Pancreas (tissue), 10 donors: Measurements from ENCODE around the gene BANK1. TPM values are rescaled to one million over a fixed set of nuclear protein-coding genes. Genes with fewer than 3 reads are reported as not detected.

Source experiments
- ATAC-seq, 4 donors: fragments of 200-7000 bp; cut with Tn5 transposase; one replicate each; pipeline versions ENCODE4 v1.8.0 to v1.9.1; 2020; ENCODE audit warnings: mild to moderate bottlenecking in 4 of 4, moderate library complexity in 4 of 4
- DNase-seq, 6 donors: peaks; one replicate each; pipeline ENCODE4 v3.0.0-alpha.2; 2020
- FAIRE-seq: peaks from 2 replicates; lab custom pipeline; 2012; peaks lifted over from hg19 to GRCh38; lab: Jason Lieb, UNC
- H3K27ac ChIP-seq, 4 donors: fragments of 200-600 bp; sonication (generic); 1 replicate in 3 of 4; 2 replicates in 1 of 4; pipeline versions ENCODE4 v1.5.0 to v1.8.0; 2020
- H3K27me3 ChIP-seq, 4 donors: fragments of 200-600 bp; one replicate each; pipeline ENCODE4 v1.8.0; 2021
- H3K36me3 ChIP-seq, 3 donors: fragments of 200-600 bp; sonication (generic) in 1 of 3; one replicate each; pipeline versions ENCODE4 v1.5.0 to v1.8.0; 2020 to 2021
- H3K4me1 ChIP-seq, 3 donors: fragments of 200-600 bp; one replicate each; pipeline ENCODE4 v1.8.0; 2021
- H3K4me3 ChIP-seq, 4 donors: fragments of 200-600 bp; sonication (generic) in 2 of 4; one replicate each; pipeline versions ENCODE4 v1.5.0 to v1.8.0; 2020 to 2021
- H3K9me3 ChIP-seq, 4 donors: fragments of 200-600 bp; one replicate each; pipeline ENCODE4 v1.8.0; 2021
- CTCF ChIP-seq, 4 donors: fragments of 200-600 bp; sonication (generic) in 3 of 4; IDR thresholded peaks; one replicate each; pipeline versions ENCODE4 v1.5.0 to v1.8.0; 2021; ENCODE audit warnings: antibody characterized with exemption in 4 of 4
- WGBS, 2 donors: extraction: QIAGEN DNeasy Blood & Tissue Kit; methylation state at CpG; one replicate each; pipeline ENCODE4 v1.1.7; 2013; 5-methylcytosine and 5-hydroxymethylcytosine counted together
- intact Hi-C, 3 donors: fragments of 100-400 bp; cut with DNase I; formaldehyde crosslinking; loops; one replicate each; pipeline versions ENCODE4 v1.11.1 to v1.14.2; 2022
- polyA plus RNA-seq, 2 donors: library from polyadenylated mRNA; stranded (reverse); fragments of 200-250 nt; gene quantifications; one replicate each; pipeline ENCODE4 v1.2.3, GENCODE V29; 2013
- total RNA-seq, 6 donors: library from RNA; stranded (reverse); fragmentation: NEBNext Ultra II Directional in 4 of 6; extraction: Animal tissue kit (Norgen Biotek cat#: 25700) in 4 of 6; gene quantifications; one replicate each; pipeline versions ENCODE4 v1.2.1 to v1.2.4, GENCODE V29; 2021 to 2023
- donor health status: healthy with polysubstance abuse.
- donor health status: DM: no; HTN: no; CAD: no; lungs with moderate emphysema.
- donor health status: DM: no; HTN: no; CAD: no.
- donor health status: control.
- donor health status: control.
- donor health status: Bipolar disorder and iron deficiency.
- donor health status: DM: yes; HTN: yes; CAD: no.
- donor health status: DM: no; HTN: no; CAD: no.
- donor health status: DM: no; HTN: no; CAD: no.
- donor health status: DM: yes; HTN: yes; CAD: no.

The BANK1 gene
- total and polyA plus RNA-seq, 8 donors = 0.13 to 2.0 (median 0.48) TPM

DNA sequence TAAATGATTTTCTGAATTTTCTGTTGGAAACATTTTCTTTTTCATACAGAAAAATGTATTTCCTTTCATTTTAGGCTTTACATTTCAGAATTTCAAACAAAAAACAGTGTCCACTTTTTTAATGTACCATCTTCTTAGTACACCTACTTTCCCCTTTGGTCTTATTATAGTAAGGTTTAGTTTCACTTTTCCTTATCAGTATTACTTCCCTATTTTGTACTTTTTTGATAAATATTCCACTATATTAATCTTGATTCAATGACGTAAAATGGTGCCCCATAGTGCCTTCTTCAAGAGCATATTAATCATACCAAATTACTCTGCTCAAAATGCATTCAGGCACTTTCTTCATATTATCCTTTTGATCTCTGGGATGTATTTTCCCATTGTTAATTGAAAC lies 52.5 kb downstream of the BANK1 start:
- FAIRE-seq = no peak
- 24 to 28% methylated on average over 1 of the region's 1 CpG for WGBS, 2 donors

DNA sequence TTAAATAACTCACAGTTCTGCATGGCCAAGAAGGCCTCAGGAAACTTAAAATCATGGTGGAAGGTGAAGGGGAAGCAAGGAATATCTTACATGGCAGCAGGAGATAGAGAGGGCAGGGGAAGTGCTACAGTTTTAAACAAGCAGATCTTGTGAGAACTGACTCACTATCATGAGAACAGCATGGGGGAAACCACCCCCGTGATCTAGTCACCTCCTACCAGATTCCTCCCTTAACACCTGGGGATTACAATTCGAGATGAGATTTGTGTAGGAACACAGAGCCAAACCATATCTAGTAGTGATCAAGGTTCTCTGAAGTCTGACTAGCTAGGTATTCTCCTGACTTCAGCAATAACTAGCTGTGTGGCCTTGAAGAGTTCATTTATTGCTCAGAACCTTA lies 56.0 kb downstream of the BANK1 start:
- Histone ChIP-seq H3K4me3 (no peak overlapping the region), H3K36me3 (no peaks in the 10 kb centered on the region), H3K4me1 (no peaks in the 10 kb centered on the region), H3K9me3 (no peaks in the 10 kb centered on the region), H3K27me3 (no peaks in the 10 kb centered on the region), H3K27ac (no peak overlapping the region)
- WGBS, 2 donors = 48 to 56% methylated on average over 2 of the region's 2 CpGs
- no peak for ATAC-seq
- intact Hi-C loops = no loop called here
- FAIRE-seq = no peak
- TF ChIP-seq CTCF (IDR thresholded peaks at IDR 0.05) = no peak
- no peak for DNase-seq

More for the DNA sequence above, 52.5 kb downstream of the BANK1 start:
- Histone ChIP-seq H3K4me3 (no peak overlapping the region), H3K9me3 (no peaks in the 10 kb centered on the region), H3K27me3 (no peaks in the 10 kb centered on the region), H3K4me1 (no peaks in the 10 kb centered on the region), H3K36me3 (no peaks in the 10 kb centered on the region), H3K27ac (no peak overlapping the region)
- intact Hi-C loops = no loop called here
- no peak for DNase-seq
- no peak for ATAC-seq
- no peak for TF ChIP-seq CTCF (IDR thresholded peaks at IDR 0.05)

- ATAC-seq (no peak), DNase-seq (no peak), FAIRE-seq (no peak)
- Histone ChIP-seq H3K36me3 (no peaks in the 10 kb centered on the region), H3K9me3 (no peaks in the 10 kb centered on the region), H3K27ac (no peak overlapping the region), H3K27me3 (no peaks in the 10 kb centered on the region), H3K4me1 (no peaks in the 10 kb centered on the region), H3K4me3 (no peak overlapping the region)
- intact Hi-C loops = no loop called here
- WGBS, 2 donors = 28 to 79% methylated on average over 2 of the region's 2 CpGs
- no peak for TF ChIP-seq CTCF (IDR thresholded peaks at IDR 0.05)
Observed at GRCh38 chr4:101850698-101851097, 60.2 kb downstream of the BANK1 start.

- Histone ChIP-seq H3K27me3 (no peaks in the 10 kb centered on the region), H3K36me3 (no peaks in the 10 kb centered on the region), H3K9me3 (no peaks in the 10 kb centered on the region), H3K27ac (no peak overlapping the region), H3K4me1 (no peaks in the 10 kb centered on the region), H3K4me3 (no peak overlapping the region)
- 25 to 40% methylated on average over 3 of the region's 3 CpGs for WGBS, 2 donors
- DNase-seq = no peak
- TF ChIP-seq CTCF (IDR thresholded peaks at IDR 0.05) = no peak
- no peak for FAIRE-seq
- no peak for ATAC-seq
- intact Hi-C loops = no loop called here
Observed at GRCh38 chr4:101851672-101852071, 61.1 kb downstream of the BANK1 start.

- Histone ChIP-seq H3K27me3 (no peaks in the 10 kb centered on the region), H3K4me1 (no peaks in the 10 kb centered on the region), H3K36me3 (no peaks in the 10 kb centered on the region), H3K27ac (no peak overlapping the region), H3K9me3 (no peaks in the 10 kb centered on the region), H3K4me3 (no peak overlapping the region)
- TF ChIP-seq CTCF (IDR thresholded peaks at IDR 0.05) = no peak
- FAIRE-seq = no peak
- no peak for ATAC-seq
- WGBS, 2 donors = 50 to 71% methylated on average over 1 of the region's 1 CpG
- DNase-seq = no peak
- intact Hi-C loops = no loop called here
Observed at GRCh38 chr4:101853028-101853427, 62.5 kb downstream of the BANK1 start.
